ENCODE data around the gene FTO.

The FTO gene

DNA sequence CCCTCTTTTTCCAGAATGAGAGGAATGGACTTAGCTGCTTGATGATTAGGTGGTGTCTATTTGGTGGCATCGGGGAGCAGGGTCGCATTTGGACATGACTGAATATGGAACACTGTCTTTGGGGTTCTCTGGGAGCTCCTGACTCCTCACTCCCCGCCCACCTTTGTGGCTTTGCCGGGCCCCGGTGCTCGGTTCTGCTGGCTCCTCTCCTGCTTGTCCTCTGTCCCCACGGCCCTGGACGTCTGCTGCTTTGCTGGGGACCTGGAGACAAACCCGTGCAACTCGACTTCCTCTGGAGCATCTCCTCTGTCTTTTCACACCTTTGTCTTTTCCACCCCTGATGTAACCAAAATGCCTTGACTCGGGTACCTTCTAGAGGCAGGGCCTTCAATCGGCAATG is 446.9 kb downstream of the FTO start:
- no peaks in the 10 kb centered on the region for H3F3A ChIP-seq (ENCODE audit: insufficient read depth)
- H3K9me3 ChIP-seq (ENCODE audit: insufficient read depth, low read length): no peaks in the 10 kb centered on the region
- no peaks in the 10 kb centered on the region for H4K20me1 ChIP-seq (ENCODE audit: low read depth, low read length)
- H3K9ac ChIP-seq (ENCODE audit: low read length): no peak overlapping the region
- no peaks in the 10 kb centered on the region for H3K79me2 ChIP-seq (ENCODE audit: insufficient read depth, low read length)
- no peaks in the 10 kb centered on the region for H3K9me2 ChIP-seq (replicated peaks; ENCODE audit: insufficient read depth, low read length)
- no peaks in the 10 kb centered on the region; the same call in 1 of the 2 replicates for H3K27me3 ChIP-seq (ENCODE audit: low read length)
- TF ChIP-seq, protein P1, sequence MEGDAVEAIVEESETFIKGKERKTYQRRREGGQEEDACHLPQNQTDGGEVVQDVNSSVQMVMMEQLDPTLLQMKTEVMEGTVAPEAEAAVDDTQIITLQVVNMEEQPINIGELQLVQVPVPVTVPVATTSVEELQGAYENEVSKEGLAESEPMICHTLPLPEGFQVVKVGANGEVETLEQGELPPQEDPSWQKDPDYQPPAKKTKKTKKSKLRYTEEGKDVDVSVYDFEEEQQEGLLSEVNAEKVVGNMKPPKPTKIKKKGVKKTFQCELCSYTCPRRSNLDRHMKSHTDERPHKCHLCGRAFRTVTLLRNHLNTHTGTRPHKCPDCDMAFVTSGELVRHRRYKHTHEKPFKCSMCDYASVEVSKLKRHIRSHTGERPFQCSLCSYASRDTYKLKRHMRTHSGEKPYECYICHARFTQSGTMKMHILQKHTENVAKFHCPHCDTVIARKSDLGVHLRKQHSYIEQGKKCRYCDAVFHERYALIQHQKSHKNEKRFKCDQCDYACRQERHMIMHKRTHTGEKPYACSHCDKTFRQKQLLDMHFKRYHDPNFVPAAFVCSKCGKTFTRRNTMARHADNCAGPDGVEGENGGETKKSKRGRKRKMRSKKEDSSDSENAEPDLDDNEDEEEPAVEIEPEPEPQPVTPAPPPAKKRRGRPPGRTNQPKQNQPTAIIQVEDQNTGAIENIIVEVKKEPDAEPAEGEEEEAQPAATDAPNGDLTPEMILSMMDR (IDR thresholded peaks at IDR 0.05; ENCODE audit: insufficient read depth, low read length, poor library complexity, severe bottlenecking): no peak
- no peak for TF ChIP-seq EZH2phosphoT487 (conservative IDR thresholded peaks at IDR 0.05; ENCODE audit: low read length)
- no peak overlapping the region for H3K27ac ChIP-seq (ENCODE audit: low read depth, low read length)
- no peak overlapping the region for H3K4me3 ChIP-seq (ENCODE audit: insufficient read depth, low read length, poor library complexity, severe bottlenecking)
- no peaks in the 10 kb centered on the region for H3K36me3 ChIP-seq (ENCODE audit: low read length)
- no peak overlapping the region for H3K4me2 ChIP-seq (ENCODE audit: low read depth, low read length, poor library complexity, severe bottlenecking)
- no peak overlapping the region for H2AFZ ChIP-seq (ENCODE audit: low read depth, low read length, severe bottlenecking)

DNA sequence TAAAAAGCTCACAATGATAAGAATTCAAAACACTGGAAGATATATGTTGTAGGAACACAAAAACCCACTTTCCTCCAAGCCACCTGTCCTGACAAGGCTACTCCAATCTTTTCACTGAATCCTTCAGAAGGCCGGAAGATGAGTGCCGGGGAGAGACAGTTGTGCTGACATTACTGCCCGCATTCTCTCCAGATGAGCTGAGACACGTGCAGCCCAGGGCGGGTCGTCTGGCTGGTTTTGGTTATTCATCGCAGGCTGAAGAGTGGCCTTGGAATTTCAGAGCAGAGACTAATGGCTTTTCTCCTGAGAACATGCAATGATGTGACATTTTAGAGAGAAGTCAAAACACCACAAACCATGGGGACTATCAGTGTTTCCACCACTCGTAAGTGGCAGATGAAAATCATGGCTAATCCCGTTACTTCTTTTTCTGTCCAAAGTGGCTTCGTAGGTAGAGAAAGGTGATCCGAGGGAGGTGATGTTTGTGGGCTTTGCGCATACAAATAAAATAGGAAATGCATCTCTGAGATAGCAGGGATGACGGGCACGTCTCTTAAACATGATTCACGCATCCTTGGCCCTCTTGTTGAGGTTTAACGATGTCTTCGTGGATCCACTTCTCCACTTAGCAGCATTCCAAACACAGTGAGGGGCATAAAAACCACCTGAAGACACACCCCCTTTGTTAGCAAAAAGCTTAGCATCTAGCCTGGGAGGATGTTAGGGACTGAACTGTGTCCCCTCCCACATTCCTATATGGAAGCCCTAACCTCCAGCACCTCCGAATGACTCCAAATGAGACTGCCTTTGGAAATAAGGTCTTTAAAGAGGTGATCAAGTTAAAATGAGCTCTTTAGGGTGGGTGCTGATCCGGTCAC is 448.6 kb downstream of the FTO start:
- H2AFZ ChIP-seq (ENCODE audit: low read depth, low read length, severe bottlenecking): no peak overlapping the region
- H3K4me2 ChIP-seq (ENCODE audit: low read depth, low read length, poor library complexity, severe bottlenecking): no peak overlapping the region
- no peaks in the 10 kb centered on the region for H4K20me1 ChIP-seq (ENCODE audit: low read depth, low read length)
- no peak overlapping the region for H3K4me3 ChIP-seq (ENCODE audit: insufficient read depth, low read length, poor library complexity, severe bottlenecking)
- no peaks in the 10 kb centered on the region for H3K9me3 ChIP-seq (ENCODE audit: insufficient read depth, low read length)
- no peaks in the 10 kb centered on the region for H3K79me2 ChIP-seq (ENCODE audit: insufficient read depth, low read length)
- H3K9ac ChIP-seq (ENCODE audit: low read length): no peak overlapping the region
- TF ChIP-seq, protein P1 (IDR thresholded peaks at IDR 0.05; ENCODE audit: insufficient read depth, low read length, poor library complexity, severe bottlenecking): no peak
- TF ChIP-seq EZH2phosphoT487 (conservative IDR thresholded peaks at IDR 0.05; ENCODE audit: low read length): no peak
- H3F3A ChIP-seq (ENCODE audit: insufficient read depth): no peaks in the 10 kb centered on the region
- no peaks in the 10 kb centered on the region for H3K27me3 ChIP-seq (ENCODE audit: low read length)
- no peak overlapping the region for H3K27ac ChIP-seq (ENCODE audit: low read depth, low read length)
- H3K9me2 ChIP-seq (replicated peaks; ENCODE audit: insufficient read depth, low read length): no peaks in the 10 kb centered on the region
- H3K36me3 ChIP-seq (ENCODE audit: low read length): no peaks in the 10 kb centered on the region

DNA sequence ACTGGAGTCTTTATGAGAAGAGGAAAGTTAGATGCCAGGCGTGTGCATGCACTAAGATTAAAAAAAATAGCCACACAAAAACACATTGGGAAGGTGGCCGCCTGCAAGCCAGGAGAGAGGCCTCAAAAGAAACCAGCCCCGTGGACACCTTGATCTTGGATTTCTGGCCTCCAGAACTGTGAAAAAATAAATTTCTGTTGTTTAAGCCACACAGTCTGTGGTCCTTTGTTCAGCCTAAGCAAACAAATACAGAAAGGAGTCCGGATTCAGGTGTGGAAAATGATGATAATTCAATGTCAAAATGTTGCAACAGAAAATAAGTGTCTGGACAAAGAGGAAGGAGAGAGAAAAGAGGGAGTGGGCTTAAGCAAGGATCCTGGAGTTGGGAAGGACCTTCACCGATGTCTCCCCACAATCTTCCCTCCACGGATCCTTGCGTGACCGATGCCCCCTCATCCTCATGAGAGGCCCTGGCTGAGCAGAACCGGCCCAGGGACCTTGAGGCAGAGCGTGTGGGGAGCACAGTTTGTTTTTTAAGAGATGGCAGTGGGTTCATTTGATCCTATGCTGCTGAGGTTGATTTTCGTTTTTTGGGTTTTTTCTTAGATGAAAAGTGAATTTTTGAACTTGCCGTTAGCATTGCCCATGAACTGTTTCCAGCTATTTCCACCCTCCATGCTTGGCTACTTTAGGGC is 449.4 kb downstream of the FTO start:
- H3K4me3 ChIP-seq (ENCODE audit: insufficient read depth, low read length, poor library complexity, severe bottlenecking): no peak overlapping the region
- H3K9ac ChIP-seq (ENCODE audit: low read length): no peak overlapping the region
- H3K4me2 ChIP-seq (ENCODE audit: low read depth, low read length, poor library complexity, severe bottlenecking): no peak overlapping the region
- H3K79me2 ChIP-seq (ENCODE audit: insufficient read depth, low read length): no peaks in the 10 kb centered on the region
- no peak overlapping the region for H3K27ac ChIP-seq (ENCODE audit: low read depth, low read length)
- H3F3A ChIP-seq (ENCODE audit: insufficient read depth): no peaks in the 10 kb centered on the region
- H3K27me3 ChIP-seq (ENCODE audit: low read length): no peaks in the 10 kb centered on the region
- H3K9me2 ChIP-seq (replicated peaks; ENCODE audit: insufficient read depth, low read length): no peaks in the 10 kb centered on the region
- H4K20me1 ChIP-seq (ENCODE audit: low read depth, low read length): no peaks in the 10 kb centered on the region
- no peaks in the 10 kb centered on the region for H3K36me3 ChIP-seq (ENCODE audit: low read length)
- no peak for TF ChIP-seq EZH2phosphoT487 (conservative IDR thresholded peaks at IDR 0.05; ENCODE audit: low read length)
- TF ChIP-seq, protein P1 (IDR thresholded peaks at IDR 0.05; ENCODE audit: insufficient read depth, low read length, poor library complexity, severe bottlenecking): no peak
- H2AFZ ChIP-seq (ENCODE audit: low read depth, low read length, severe bottlenecking): no peak overlapping the region
- no peaks in the 10 kb centered on the region for H3K9me3 ChIP-seq (ENCODE audit: insufficient read depth, low read length)
